ENCODE results near the gene CCDC142.

The CCDC142 gene

DNA sequence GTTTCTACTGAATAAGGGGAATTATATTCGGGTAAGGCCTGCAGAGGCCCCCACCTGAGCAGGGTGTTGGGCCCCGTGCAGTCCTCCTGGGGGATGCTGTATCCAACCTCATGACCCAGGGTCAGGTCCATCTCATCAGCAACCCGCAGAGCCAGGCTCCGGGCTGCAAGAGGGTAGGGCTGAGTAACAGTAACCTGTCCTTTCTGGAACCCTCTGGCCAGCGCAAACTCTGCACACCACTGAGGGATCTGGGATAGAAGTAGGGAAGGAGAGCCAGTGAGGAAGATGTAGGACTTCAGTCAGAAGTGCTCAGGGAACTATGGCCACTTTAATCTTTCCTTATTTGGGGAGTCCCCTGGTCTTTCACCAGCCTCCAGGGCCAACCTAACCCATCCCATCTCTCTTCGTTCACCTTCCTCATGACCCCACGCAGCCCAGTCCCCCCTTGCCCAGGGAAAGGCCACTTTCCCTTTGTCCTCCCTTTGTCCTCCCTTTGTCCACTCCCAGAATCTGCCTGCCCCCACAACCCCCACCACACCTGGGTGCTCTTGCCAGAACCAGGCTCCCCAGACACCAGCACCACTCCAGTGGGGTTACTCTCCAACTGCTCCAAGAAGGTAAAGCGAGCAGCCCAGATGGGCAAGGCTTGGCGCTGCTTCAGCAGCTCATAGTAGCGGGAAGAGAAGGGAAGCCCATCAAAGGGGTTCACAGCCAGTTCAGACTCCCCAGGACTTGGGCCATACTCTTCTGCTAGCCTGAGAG, 42.3 kb upstream of the CCDC142 start:
- Histone ChIP-seq H3K27me3 (ENCODE audit: control insufficient read depth in 1 of 2, insufficient read depth in 1 of 2, low read length in 2 of 2) (peaks cover 20 to 31% of the 10 kb centered on the region in 2 experiments), H4K8ac (ENCODE audit: low read length) (no peak overlapping the region), H3K9ac (ENCODE audit: low read length) (no peak overlapping the region), H3K79me1 (replicated peaks; ENCODE audit: low read length, poor library complexity, severe bottlenecking) (peaks cover 18% of the 10 kb centered on the region), H3K4me3 (ENCODE audit: insufficient read depth in 1 of 2, low read depth in 1 of 2, low read length in 2 of 2) (no peak overlapping the region), H3K36me3 (ENCODE audit: control insufficient read depth in 1 of 2, insufficient read depth in 2 of 2, low read depth in 1 of 2, low read length in 2 of 2) (peaks cover 30 to 35% of the 10 kb centered on the region in 2 experiments), H3K4ac (ENCODE audit: low read depth in 1 of 2, low read length in 2 of 2) (no peak overlapping the region), H2BK120ac (ENCODE audit: low read depth, low read length) (no peak overlapping the region), H2BK15ac (ENCODE audit: low read depth, poor library complexity, severe bottlenecking) (no peak overlapping the region), H2BK12ac (ENCODE audit: low read length in 2 of 2) (no peak overlapping the region), H3K18ac (ENCODE audit: low read depth in 1 of 2, low read length in 2 of 2) (no peak overlapping the region), H3K14ac (ENCODE audit: low read length in 2 of 2) (no peak overlapping the region), H3K4me1 (ENCODE audit: control insufficient read depth, insufficient read depth, low read depth, low read length) (peaks cover 11% of the 10 kb centered on the region), H3K23ac (ENCODE audit: low read length in 2 of 2) (no peak overlapping the region), H2AK5ac (ENCODE audit: low read length, severe bottlenecking) (no peak overlapping the region), H4K91ac (ENCODE audit: low read length) (no peak overlapping the region), H2AFZ (ENCODE audit: low read depth, low read length) (no peak overlapping the region), H3K27ac (ENCODE audit: low read length, poor library complexity, severe bottlenecking) (no peak overlapping the region), H2BK5ac (ENCODE audit: low read depth, low read length, poor library complexity, severe bottlenecking) (no peak overlapping the region), H3K4me2 (ENCODE audit: low read length, poor library complexity, severe bottlenecking) (no peak overlapping the region), H3K9me3 (ENCODE audit: control insufficient read depth, low read length) (no peaks in the 10 kb centered on the region)
- WGBS, result 95% methylated on average over 9 of the region's 10 CpGs
- DNase-seq, result no peak

DNA sequence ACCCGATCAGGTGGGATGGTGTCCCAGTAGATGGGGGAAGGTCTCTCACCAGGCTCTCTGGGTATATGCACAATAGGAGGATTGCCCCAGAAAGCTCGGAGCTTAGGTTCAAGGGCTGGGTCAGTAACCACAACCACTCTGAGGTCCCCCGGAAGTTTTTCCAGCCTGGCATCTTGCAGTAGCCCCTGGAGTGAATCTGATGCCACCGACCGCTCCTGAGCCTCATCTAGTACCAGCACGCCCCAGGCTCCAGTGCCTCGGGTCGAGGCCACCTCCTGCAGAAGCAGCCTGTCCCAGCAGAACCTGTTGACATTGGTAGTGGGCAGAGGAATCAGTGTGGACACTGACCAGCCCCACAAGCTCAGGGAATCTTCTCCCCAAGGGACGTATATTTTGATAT, 41.2 kb upstream of the CCDC142 start:
- no peak overlapping the region for H2AK5ac ChIP-seq (ENCODE audit: low read length, severe bottlenecking)
- no peak overlapping the region for H2BK5ac ChIP-seq (ENCODE audit: low read depth, low read length, poor library complexity, severe bottlenecking)
- no peaks in the 10 kb centered on the region for H3K9me3 ChIP-seq (ENCODE audit: control insufficient read depth, low read length)
- H4K91ac ChIP-seq (ENCODE audit: low read length), result no peak overlapping the region
- no peak overlapping the region for H2BK12ac ChIP-seq (ENCODE audit: low read length in 2 of 2)
- WGBS, result 95% methylated on average over 8 of the region's 9 CpGs
- no peak overlapping the region for H3K23ac ChIP-seq (ENCODE audit: low read length in 2 of 2)
- no peak overlapping the region for H4K8ac ChIP-seq (ENCODE audit: low read length)
- H3K4me1 ChIP-seq (ENCODE audit: control insufficient read depth, insufficient read depth, low read depth, low read length), result peaks cover 11% of the 10 kb centered on the region
- no peak overlapping the region for H2BK15ac ChIP-seq (ENCODE audit: low read depth, poor library complexity, severe bottlenecking)
- H3K18ac ChIP-seq (ENCODE audit: low read depth in 1 of 2, low read length in 2 of 2), result no peak overlapping the region
- H2AFZ ChIP-seq (ENCODE audit: low read depth, low read length), result no peak overlapping the region
- H3K36me3 ChIP-seq (ENCODE audit: control insufficient read depth in 1 of 2, insufficient read depth in 2 of 2, low read depth in 1 of 2, low read length in 2 of 2), result peaks cover 30 to 35% of the 10 kb centered on the region in 2 experiments
- H3K27me3 ChIP-seq (ENCODE audit: control insufficient read depth in 1 of 2, insufficient read depth in 1 of 2, low read length in 2 of 2), result peaks cover 32 to 42% of the 10 kb centered on the region in 2 experiments
- peaks cover 15% of the 10 kb centered on the region for H3K79me1 ChIP-seq (replicated peaks; ENCODE audit: low read length, poor library complexity, severe bottlenecking)
- H3K4ac ChIP-seq (ENCODE audit: low read depth in 1 of 2, low read length in 2 of 2), result no peak overlapping the region
- H3K14ac ChIP-seq (ENCODE audit: low read length in 2 of 2), result no peak overlapping the region
- H3K27ac ChIP-seq (ENCODE audit: low read length, poor library complexity, severe bottlenecking), result no peak overlapping the region
- no peak for DNase-seq
- no peak overlapping the region for H3K4me2 ChIP-seq (ENCODE audit: low read length, poor library complexity, severe bottlenecking)
- no peak overlapping the region for H3K9ac ChIP-seq (ENCODE audit: low read length)
- H3K4me3 ChIP-seq (ENCODE audit: insufficient read depth in 1 of 2, low read depth in 1 of 2, low read length in 2 of 2), result no peak overlapping the region
- H2BK120ac ChIP-seq (ENCODE audit: low read depth, low read length), result no peak overlapping the region

GRCh38 chr2:74522516-74522915, 39.7 kb upstream of the CCDC142 start:
- Histone ChIP-seq H3K4me2 (ENCODE audit: low read length, poor library complexity, severe bottlenecking) (no peak overlapping the region), H2AFZ (ENCODE audit: low read depth, low read length) (no peak overlapping the region)

DNA sequence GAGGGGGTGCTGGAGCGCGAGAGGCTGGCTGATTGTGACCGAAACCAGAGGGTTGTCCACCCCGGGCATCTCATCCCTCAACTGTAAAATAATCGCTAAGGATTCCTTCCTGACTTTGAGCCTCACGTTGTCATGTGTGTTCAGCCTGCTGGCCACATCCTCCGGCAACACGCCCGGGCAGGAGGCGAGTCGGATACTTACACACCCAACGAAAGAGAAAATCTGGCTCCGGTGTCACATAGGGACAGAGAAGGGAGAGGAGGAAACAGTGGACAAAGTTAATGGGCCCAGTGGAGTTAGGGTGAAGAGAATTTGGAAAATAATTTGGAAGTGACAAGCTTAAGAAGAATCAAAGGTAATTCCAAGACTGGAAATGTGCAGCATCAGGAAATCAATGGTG, 33.9 kb upstream of the CCDC142 start:
- Histone ChIP-seq H4K91ac (ENCODE audit: low read length) (no peak overlapping the region), H3K4me1 (ENCODE audit: control insufficient read depth, insufficient read depth, low read depth, low read length) (peaks cover 18% of the 10 kb centered on the region), H3K4me2 (ENCODE audit: low read length, poor library complexity, severe bottlenecking) (no peak overlapping the region), H2BK120ac (ENCODE audit: low read depth, low read length) (no peak overlapping the region), H3K27me3 (ENCODE audit: control insufficient read depth in 1 of 2, insufficient read depth in 1 of 2, low read length in 2 of 2) (peaks cover 92 to 97% of the 10 kb centered on the region in 2 experiments), H3K9me3 (ENCODE audit: control insufficient read depth, low read length) (no peaks in the 10 kb centered on the region), H2AK5ac (ENCODE audit: low read length, severe bottlenecking) (no peak overlapping the region), H3K18ac (ENCODE audit: low read depth in 1 of 2, low read length in 2 of 2) (no peak overlapping the region), H3K36me3 (ENCODE audit: control insufficient read depth in 1 of 2, insufficient read depth in 2 of 2, low read depth in 1 of 2, low read length in 2 of 2) (peaks cover 0 to 3% of the 10 kb centered on the region in 2 experiments), H3K79me1 (replicated peaks; ENCODE audit: low read length, poor library complexity, severe bottlenecking) (no peaks in the 10 kb centered on the region), H2BK5ac (ENCODE audit: low read depth, low read length, poor library complexity, severe bottlenecking) (no peak overlapping the region), H3K4ac (ENCODE audit: low read depth in 1 of 2, low read length in 2 of 2) (no peak overlapping the region), H3K27ac (ENCODE audit: low read length, poor library complexity, severe bottlenecking) (no peak overlapping the region), H3K4me3 (ENCODE audit: insufficient read depth in 1 of 2, low read depth in 1 of 2, low read length in 2 of 2) (no peak overlapping the region), H2BK15ac (ENCODE audit: low read depth, poor library complexity, severe bottlenecking) (no peak overlapping the region), H2AFZ (ENCODE audit: low read depth, low read length) (no peak overlapping the region), H3K9ac (ENCODE audit: low read length) (no peak overlapping the region), H4K8ac (ENCODE audit: low read length) (no peak overlapping the region), H2BK12ac (ENCODE audit: low read length in 2 of 2) (no peak overlapping the region), H3K14ac (ENCODE audit: low read length in 2 of 2) (no peak overlapping the region), H3K23ac (ENCODE audit: low read length in 2 of 2) (no peak overlapping the region)
- no peak for DNase-seq
- WGBS, result 80% methylated on average over 12 of the region's 13 CpGs

More at GRCh38 chr2:74522516-74522915, 39.7 kb upstream of the CCDC142 start:
- Histone ChIP-seq H2BK12ac (ENCODE audit: low read length in 2 of 2) (no peak overlapping the region), H3K27me3 (ENCODE audit: control insufficient read depth in 1 of 2, insufficient read depth in 1 of 2, low read length in 2 of 2) (peaks cover 47 to 57% of the 10 kb centered on the region in 2 experiments), H2BK120ac (ENCODE audit: low read depth, low read length) (no peak overlapping the region), H3K18ac (ENCODE audit: low read depth in 1 of 2, low read length in 2 of 2) (no peak overlapping the region), H3K4ac (ENCODE audit: low read depth in 1 of 2, low read length in 2 of 2) (no peak overlapping the region), H3K4me3 (ENCODE audit: insufficient read depth in 1 of 2, low read depth in 1 of 2, low read length in 2 of 2) (no peak overlapping the region), H2BK5ac (ENCODE audit: low read depth, low read length, poor library complexity, severe bottlenecking) (no peak overlapping the region), H3K9ac (ENCODE audit: low read length) (no peak overlapping the region), H4K91ac (ENCODE audit: low read length) (no peak overlapping the region), H3K36me3 (ENCODE audit: control insufficient read depth in 1 of 2, insufficient read depth in 2 of 2, low read depth in 1 of 2, low read length in 2 of 2) (peaks cover 23 to 26% of the 10 kb centered on the region in 2 experiments), H3K23ac (ENCODE audit: low read length in 2 of 2) (peak overlapping the region in 1 of 2 experiments; percentile 67), H3K9me3 (ENCODE audit: control insufficient read depth, low read length) (no peaks in the 10 kb centered on the region), H2AK5ac (ENCODE audit: low read length, severe bottlenecking) (no peak overlapping the region), H4K8ac (ENCODE audit: low read length) (no peak overlapping the region), H3K79me1 (replicated peaks; ENCODE audit: low read length, poor library complexity, severe bottlenecking) (peaks cover 11% of the 10 kb centered on the region), H2BK15ac (ENCODE audit: low read depth, poor library complexity, severe bottlenecking) (no peak overlapping the region), H3K14ac (ENCODE audit: low read length in 2 of 2) (no peak overlapping the region), H3K27ac (ENCODE audit: low read length, poor library complexity, severe bottlenecking) (no peak overlapping the region), H3K4me1 (ENCODE audit: control insufficient read depth, insufficient read depth, low read depth, low read length) (no peaks in the 10 kb centered on the region)
- no peak for DNase-seq
- WGBS, result 91% methylated on average over 3 of the region's 3 CpGs
